HG03097 (cell line): ENCODE results near the gene DNAH2.

Experiments
- ATAC-seq: cut with Tn5 transposase; IDR thresholded peaks from one replicate; pipeline ENCODE4 v1.9.1; 2021; ENCODE audit not compliant: unreplicated experiment, low FRiP score

The DNAH2 gene

DNA sequence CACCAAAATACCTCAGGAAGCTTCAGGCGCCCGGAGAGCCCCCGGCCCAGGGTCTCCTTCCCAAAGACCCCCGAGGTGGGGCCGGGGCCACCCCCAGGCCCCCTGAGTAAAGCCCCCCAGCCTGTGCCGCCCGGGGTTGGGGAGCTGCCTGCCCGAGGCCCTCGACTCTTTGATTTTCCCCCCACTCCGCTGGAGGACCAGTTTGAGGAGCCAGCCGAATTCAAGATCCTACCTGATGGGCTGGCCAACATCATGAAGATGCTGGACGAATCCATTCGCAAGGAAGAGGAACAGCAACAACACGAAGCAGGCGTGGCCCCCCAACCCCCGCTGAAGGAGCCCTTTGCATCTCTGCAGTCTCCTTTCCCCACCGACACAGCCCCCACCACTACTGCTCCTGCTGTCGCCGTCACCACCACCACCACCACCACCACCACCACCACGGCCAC lies 130.6 kb downstream of the DNAH2 start:
- ATAC-seq, result no peak

GRCh38 chr17:7848739-7849129 lies 131.2 kb downstream of the DNAH2 start:
- no peak for ATAC-seq

GRCh38 chr17:7849130-7849750 lies 131.7 kb downstream of the DNAH2 start:
- no peak for ATAC-seq

- ATAC-seq, result no peak
Measured at GRCh38 chr17:7849751-7850504, 132.4 kb downstream of the DNAH2 start.

- no peak for ATAC-seq
Measured at GRCh38 chr17:7850701-7851437, 133.3 kb downstream of the DNAH2 start.

DNA sequence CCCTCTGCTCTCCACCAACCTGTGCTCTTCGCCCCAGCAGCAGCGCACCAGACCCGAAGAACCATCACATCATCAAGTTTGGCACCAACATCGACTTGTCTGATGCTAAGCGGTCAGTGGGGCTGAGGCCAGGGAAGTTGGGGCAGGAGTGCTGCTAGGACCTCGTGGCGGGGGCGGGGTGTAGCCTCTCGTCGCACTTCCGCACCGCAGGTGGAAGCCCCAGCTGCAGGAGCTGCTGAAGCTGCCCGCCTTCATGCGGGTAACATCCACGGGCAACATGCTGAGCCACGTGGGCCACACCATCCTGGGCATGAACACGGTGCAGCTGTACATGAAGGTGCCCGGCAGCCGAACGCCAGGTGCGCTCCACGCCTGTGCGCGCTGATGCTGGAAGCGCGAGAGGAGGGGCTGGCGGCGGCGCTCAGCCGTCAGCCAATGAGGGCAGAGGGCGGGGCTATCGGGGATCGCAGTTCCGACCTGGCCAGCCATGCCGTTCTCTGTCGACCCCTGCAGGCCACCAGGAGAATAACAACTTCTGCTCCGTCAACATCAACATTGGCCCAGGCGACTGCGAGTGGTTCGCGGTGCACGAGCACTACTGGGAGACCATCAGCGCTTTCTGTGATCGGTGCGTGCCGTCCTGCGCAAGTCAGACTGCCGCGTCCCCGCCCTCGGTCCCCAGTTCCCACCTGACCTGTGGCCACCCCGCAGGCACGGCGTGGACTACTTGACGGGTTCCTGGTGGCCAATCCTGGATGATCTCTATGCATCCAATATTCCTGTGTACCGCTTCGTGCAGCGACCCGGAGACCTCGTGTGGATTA lies 134.1 kb downstream of the DNAH2 start:
- peak; percentile 58 for ATAC-seq

DNA sequence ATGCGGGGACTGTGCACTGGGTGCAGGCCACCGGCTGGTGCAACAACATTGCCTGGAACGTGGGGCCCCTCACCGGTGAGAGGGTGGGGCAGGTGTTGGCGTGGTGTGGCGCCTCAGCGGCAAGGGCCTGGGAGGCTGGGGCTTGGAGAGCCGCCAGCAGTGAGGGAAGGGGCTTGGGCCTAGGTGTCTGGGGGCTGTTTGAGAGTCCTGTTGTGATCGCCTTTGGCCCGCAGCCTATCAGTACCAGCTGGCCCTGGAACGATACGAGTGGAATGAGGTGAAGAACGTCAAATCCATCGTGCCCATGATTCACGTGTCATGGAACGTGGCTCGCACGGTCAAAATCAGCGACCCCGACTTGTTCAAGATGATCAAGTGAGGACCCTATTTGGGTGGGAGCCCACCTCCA lies 134.7 kb downstream of the DNAH2 start:
- ATAC-seq, result no peak

DNA sequence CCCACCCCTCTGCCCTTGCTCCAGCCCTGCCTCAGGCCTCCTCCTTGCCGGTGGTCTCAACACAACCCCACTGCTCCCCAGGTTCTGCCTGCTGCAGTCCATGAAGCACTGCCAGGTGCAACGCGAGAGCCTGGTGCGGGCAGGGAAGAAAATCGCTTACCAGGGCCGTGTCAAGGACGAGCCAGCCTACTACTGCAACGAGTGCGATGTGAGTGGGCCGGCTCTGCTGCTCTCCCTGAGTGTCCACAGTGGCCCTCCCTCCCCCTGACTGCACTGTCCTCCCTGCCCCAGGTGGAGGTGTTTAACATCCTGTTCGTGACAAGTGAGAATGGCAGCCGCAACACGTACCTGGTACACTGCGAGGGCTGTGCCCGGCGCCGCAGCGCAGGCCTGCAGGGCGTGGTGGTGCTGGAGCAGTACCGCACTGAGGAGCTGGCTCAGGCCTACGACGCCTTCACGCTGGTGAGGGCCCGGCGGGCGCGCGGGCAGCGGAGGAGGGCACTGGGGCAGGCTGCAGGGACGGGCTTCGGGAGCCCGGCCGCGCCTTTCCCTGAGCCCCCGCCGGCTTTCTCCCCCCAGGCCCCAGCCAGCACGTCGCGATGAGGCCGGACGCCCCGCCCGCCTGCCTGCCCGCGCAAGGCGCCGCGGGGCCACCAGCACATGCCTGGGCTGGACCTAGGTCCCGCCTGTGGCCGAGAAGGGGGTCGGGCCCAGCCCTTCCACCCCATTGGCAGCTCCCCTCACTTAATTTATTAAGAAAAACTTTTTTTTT lies 135.6 kb downstream of the DNAH2 start:
- ATAC-seq, result no peak

GRCh38 chr17:7853691-7854038 lies 136.1 kb downstream of the DNAH2 start:
- no peak for ATAC-seq

GRCh38 chr17:7854078-7854777 lies 136.7 kb downstream of the DNAH2 start:
- no peak for ATAC-seq

- ATAC-seq, result no peak
Measured at GRCh38 chr17:7854851-7855659, 137.5 kb downstream of the DNAH2 start, which contains the start of gene TMEM88. Gene TMEM88, plus strand, starts transcription at chr17:7855066. Its CDS starts 9 bp downstream, at chr17:7855075.

- ATAC-seq, result no peak
Measured at GRCh38 chr17:7855660-7856010, 138.1 kb downstream of the DNAH2 start.

DNA sequence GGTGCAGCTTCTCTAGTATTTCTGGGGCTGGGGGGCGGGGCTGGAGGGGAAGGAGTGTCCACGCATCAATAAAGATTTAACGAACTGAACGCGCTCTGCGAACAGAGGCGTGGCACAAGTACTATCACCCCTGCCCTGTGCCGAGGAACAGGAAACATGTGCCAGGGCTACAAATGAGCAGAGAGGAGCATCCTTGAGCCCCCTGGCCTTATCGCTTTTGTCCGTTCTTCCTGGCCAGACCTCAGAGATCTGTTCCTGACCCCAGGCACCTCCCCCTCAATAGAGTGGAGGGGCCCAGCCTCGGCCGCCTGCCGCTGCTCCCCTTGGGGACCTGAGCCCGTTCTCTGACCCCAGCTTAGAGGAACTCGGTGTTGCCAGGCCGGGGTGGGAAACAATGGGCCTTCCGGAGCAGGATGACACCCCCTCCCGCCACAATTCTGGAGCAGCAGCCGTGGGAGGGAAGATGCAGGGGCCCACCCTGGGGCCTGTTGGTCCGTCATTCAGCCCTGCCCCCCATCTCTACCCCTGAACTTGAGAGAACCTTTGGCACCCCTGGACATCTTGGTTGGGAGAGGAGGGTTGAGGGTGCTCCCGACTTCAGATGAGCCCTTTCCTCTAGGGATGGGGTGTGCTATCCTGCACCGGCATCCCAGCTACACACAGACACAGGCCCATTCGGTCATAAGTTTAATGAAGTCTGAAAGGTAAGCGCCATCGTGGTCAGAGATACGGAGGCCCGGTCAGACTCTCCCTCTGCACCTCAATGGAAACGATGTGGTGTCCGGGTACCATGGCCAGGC lies 138.7 kb downstream of the DNAH2 start:
- no peak for ATAC-seq

DNA sequence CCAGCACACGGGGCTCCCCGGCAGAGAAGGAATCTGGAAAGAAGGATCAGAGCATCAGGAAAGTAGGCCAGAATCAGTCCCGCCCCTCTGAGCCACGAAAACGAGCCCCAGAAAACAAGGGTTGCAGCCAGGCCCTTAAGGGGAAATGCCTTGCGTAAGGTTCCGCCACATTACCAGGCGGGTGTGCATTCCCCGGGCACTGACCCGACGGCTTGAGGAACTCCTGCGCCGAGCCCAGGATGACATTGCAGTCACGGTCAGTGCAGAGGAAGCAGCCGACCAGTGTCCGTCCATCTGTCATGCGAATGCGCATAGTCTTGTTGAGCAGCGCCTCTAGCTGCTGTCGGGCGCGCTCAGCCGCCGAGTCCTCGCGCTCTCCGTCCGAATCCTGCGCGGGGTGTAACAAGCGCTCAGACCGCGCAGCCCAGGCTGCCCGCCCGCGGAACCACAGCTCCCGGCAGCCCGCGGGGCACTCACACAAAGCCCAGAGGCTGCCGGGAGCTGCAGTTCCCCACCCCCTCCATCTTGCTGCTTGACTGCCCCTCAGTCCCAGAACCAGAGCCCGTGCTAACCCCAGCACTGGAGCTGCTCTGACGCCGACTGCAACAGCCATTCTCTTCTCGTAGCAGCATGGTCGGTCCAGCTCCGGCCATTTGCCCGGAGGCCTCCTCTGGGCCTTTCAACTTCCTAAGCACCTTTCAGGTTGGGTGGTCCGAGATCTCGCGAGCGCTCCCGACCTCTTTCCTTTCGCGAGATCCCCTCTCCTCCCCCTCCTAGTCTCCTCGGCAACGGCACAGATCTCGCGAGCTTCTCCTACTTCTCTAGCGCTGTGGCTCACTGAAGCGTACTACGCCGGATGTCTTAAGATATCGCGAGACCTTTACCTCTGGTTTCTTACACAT lies 139.5 kb downstream of the DNAH2 start, which contains the start of gene NAA38:
NAA38 (minus strand) TSS at position 749 of the 902 bp plus-strand sequence; CDS start at position 653, 96 bp downstream.
- ATAC-seq, result peak; percentile 65

GRCh38 chr17:7857713-7858521 lies 140.4 kb downstream of the DNAH2 start, which contains the start of gene CYB5D1:
Gene CYB5D1, plus strand, starts transcription at chr17:7858003. Its CDS starts 132 bp downstream, at chr17:7858135.
- peak; percentile 44 for ATAC-seq

DNA sequence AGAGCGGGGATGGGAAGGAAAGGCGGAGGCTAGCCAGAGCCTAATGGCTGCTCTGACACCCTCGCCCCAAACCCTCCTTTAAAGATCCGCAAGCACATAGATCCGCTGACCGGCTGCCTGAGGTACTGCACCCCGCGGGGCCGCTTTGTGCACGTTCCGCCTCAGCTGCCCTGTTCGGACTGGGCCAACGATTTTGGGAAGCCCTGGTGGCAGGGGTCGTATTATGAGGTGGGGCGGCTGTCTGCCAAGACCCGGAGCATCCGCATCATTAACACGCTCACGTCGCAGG lies 140.9 kb downstream of the DNAH2 start:
- no peak for ATAC-seq
